Nephron progenitor cell (in vitro differentiated cells): ENCODE results near the gene TCF12.
A peak's percentile ranks its signal among the peaks of the same experiment; 100 is the strongest.

ENCODE experiments used
- DNase-seq: peaks from one replicate; pipeline ENCODE4 v3.0.0; 2021
- H3K27ac Mint-ChIP-seq: 2 replicates; pipeline ENCODE4 v1.8.0; 2021; ENCODE audit warnings: mild to moderate bottlenecking, moderate library complexity, mixed read lengths
- H3K27me3 Mint-ChIP-seq: 2 replicates; pipeline ENCODE4 v1.8.0; 2021; ENCODE audit warnings: mild to moderate bottlenecking, low read depth, mixed read lengths; ENCODE audit not compliant: poor library complexity
- H3K36me3 Mint-ChIP-seq: 2 replicates; pipeline ENCODE4 v1.8.0; 2021; ENCODE audit warnings: low read depth, mixed read lengths
- H3K4me1 Mint-ChIP-seq: 2 replicates; pipeline ENCODE4 v1.8.0; 2021; ENCODE audit warnings: mixed read lengths
- H3K4me3 Mint-ChIP-seq: 2 replicates; pipeline ENCODE4 v1.8.0; 2021; ENCODE audit warnings: mild to moderate bottlenecking, moderate library complexity, mixed read lengths
- H3K9me3 Mint-ChIP-seq: 2 replicates; pipeline ENCODE4 v1.8.0; 2021; ENCODE audit warnings: mild to moderate bottlenecking, moderate library complexity, mixed read lengths
- CTCF ChIP-seq: fragments of 200-600 bp; sonication (generic); IDR thresholded peaks from 2 replicates; pipeline ENCODE4 v1.5.0; 2021; ENCODE audit warnings: antibody characterized with exemption

Gene TCF12

GRCh38 chr15:56918046-56918938 lies at the start of gene TCF12:
Gene TCF12 (plus strand): TSS chr15:56918644. CDS start chr15:56919914, 1,270 bp downstream.
- peak within 1 kb of the TSS; percentile 64 for H3K27ac Mint-ChIP-seq
- peak within 1 kb of the TSS; percentile 96 for H3K4me3 Mint-ChIP-seq
- H3K36me3 Mint-ChIP-seq, result peaks cover 45% of the 10 kb centered on the region
- TF ChIP-seq CTCF, result no peak
- peaks cover 4% of the 10 kb centered on the region for H3K27me3 Mint-ChIP-seq
- DNase-seq, result peak; percentile 95
- peaks cover 33% of the 10 kb centered on the region for H3K9me3 Mint-ChIP-seq
- H3K4me1 Mint-ChIP-seq, result peaks cover 41% of the 10 kb centered on the region

- Mint-ChIP-seq H3K27me3 (no peaks in the 10 kb centered on the region), H3K4me3 (no peak overlapping the region), H3K36me3 (no peaks in the 10 kb centered on the region), H3K9me3 (no peaks in the 10 kb centered on the region), H3K4me1 (no peaks in the 10 kb centered on the region), H3K27ac (no peak overlapping the region)
- peak; percentile 36 for DNase-seq
- TF ChIP-seq CTCF, result peak; percentile 51
Observed at GRCh38 chr15:56869573-56869972, 48.9 kb upstream of the TCF12 start.

- Mint-ChIP-seq H3K27me3 (no peaks in the 10 kb centered on the region), H3K4me1 (no peaks in the 10 kb centered on the region), H3K27ac (no peak overlapping the region), H3K4me3 (no peak overlapping the region), H3K36me3 (no peaks in the 10 kb centered on the region), H3K9me3 (no peaks in the 10 kb centered on the region)
- DNase-seq, result no peak
- no peak for TF ChIP-seq CTCF
Observed at GRCh38 chr15:56871185-56871584, 47.3 kb upstream of the TCF12 start.

GRCh38 chr15:56871867-56872266 lies 46.6 kb upstream of the TCF12 start:
- Mint-ChIP-seq H3K36me3 (no peaks in the 10 kb centered on the region), H3K4me3 (no peak overlapping the region), H3K4me1 (no peaks in the 10 kb centered on the region), H3K27ac (no peak overlapping the region), H3K9me3 (no peaks in the 10 kb centered on the region), H3K27me3 (no peaks in the 10 kb centered on the region)
- no peak for TF ChIP-seq CTCF
- DNase-seq, result no peak

- no peak overlapping the region for H3K4me3 Mint-ChIP-seq
- TF ChIP-seq CTCF, result no peak
- no peaks in the 10 kb centered on the region for H3K36me3 Mint-ChIP-seq
- H3K27ac Mint-ChIP-seq, result no peak overlapping the region
- H3K4me1 Mint-ChIP-seq, result no peaks in the 10 kb centered on the region
- DNase-seq, result no peak
- no peaks in the 10 kb centered on the region for H3K27me3 Mint-ChIP-seq
- no peaks in the 10 kb centered on the region for H3K9me3 Mint-ChIP-seq
Observed at GRCh38 chr15:56877255-56877970, 41.0 kb upstream of the TCF12 start.
